C1 segment of cervical spinal cord (tissue), 14 donors: ENCODE data around the gene ZFHX3.
A peak's percentile ranks its signal among the peaks of the same experiment; 100 is the strongest.

Experiments
- DNase-seq, 14 donors: peaks; one replicate each; lab custom pipeline; 2025; lab: John Stamatoyannopoulos, UW

The ZFHX3 gene

DNA sequence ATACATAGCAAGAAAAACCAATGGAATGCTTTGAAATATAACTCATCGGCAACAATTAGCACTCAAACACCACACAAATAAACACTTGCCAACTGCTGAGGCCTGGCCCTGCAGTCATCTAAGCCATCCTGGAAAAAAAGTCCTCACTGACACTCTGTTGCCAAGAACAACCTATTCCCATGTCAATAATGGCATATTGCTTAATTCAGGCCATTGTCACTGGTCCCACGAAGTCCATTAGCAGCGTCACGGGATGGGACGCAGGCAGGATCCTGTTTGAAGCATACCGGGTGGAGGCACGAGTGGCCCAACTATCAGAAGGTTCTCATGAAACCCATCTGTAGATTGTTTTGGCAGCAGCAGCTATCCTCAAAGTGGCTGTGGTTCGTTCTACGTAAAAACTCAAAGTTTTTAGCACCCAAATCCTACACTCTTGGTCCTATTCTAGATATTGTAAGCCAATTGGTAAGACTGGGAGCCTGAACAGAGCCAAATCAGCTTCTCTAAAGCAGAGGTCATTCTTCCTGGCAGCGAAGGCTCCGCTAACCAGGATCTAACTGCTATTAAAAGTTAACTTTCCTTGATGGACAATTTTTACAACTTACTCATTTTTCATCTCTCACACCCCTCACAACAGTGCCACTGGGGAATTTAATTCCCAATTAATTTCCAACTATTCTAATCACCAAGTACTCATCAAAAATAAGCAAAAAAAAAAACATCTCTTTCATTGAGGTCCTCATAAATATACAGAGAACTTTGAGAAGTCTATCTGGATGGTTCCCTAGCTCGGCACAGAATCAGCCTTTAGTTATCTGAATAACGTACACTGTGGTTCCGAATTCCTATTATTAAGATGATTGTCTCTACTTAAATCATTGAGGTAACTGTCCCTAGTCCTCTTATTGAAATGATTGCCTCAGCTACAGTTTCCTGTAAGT, 91.5 kb downstream of the ZFHX3 start:
- DNase-seq = no peak

DNA sequence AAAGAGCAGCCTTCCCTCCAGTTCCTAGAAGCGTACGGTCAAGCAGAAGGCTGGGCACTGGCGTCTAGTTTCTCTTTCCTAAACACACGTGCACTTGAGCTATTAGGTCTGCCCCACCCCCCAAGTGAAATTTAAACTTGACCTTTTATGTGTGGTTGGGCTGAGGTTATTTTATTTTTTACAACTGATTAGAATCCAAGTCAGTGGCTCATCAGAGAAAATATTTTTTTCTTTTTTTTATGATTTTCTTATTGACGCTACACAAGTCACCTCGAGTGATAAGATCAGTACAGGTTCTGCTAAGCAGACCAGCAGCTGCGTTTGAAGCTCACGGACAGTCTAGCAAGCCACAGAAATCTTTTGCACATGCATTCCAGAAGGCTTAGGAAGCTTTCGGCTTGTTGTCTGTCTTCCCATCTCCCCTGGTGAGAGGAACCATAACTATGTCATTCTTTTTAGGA, 95.1 kb downstream of the ZFHX3 start:
- DNase-seq = no peak

DNA sequence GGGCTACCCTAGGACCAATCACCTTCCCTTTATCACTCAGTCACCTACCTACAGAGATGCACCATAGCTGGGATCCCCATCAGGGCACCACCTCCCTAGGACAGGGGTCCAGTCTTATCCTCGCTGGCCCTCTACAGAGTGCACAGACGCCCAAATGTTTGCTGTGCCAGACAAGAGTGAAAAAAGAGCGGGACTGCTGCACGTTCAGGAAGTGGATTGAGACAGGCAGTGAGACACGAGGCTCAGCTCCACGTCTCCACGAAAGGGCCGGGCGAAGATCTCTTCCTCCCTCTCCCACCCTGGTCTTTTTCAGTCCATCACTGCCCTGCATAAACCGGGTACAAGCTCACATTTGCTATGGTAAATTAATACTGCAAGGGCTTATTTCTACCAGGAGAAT, 95.5 kb downstream of the ZFHX3 start:
- DNase-seq = no peak

DNA sequence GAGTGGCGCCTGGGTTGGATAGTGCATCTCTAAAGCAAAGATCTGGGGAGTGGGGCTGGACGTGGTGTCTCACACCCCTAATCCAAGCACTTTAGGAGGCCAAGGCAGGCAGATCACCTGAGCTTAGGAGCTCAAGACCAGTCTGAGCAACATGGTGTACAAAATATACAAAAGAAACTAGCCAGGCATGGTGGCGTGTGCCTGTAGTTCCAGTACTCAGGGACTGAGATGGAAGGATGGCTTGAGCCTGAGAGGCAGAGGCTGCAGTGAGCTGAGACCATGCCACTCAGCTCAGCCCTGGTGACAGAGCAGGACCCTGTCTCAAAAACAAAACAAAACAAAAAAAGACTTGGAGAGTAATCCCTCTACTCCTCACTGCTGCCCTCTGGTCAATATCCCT, 96.0 kb downstream of the ZFHX3 start:
- DNase-seq = no peak

DNA sequence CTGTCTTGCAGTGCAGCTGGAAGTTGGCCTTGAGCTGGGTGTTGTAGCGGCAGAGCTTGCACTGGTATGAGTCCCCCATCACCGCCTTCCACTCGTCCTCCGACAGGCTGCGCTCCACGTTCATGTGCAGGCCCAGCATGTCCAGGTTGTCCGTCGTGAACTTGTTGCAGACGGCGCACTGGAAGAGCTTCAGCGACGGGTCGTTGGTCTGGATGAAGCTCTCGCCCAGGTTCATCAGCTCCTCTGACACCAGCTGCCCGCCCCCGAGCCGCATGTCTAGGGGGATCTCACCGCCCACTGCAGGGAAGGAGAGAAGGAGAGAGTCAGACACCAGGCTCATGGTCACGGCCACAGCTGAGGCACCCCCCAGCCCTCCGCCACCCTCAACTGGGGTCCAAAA, 97.3 kb downstream of the ZFHX3 start:
- no peak for DNase-seq

DNA sequence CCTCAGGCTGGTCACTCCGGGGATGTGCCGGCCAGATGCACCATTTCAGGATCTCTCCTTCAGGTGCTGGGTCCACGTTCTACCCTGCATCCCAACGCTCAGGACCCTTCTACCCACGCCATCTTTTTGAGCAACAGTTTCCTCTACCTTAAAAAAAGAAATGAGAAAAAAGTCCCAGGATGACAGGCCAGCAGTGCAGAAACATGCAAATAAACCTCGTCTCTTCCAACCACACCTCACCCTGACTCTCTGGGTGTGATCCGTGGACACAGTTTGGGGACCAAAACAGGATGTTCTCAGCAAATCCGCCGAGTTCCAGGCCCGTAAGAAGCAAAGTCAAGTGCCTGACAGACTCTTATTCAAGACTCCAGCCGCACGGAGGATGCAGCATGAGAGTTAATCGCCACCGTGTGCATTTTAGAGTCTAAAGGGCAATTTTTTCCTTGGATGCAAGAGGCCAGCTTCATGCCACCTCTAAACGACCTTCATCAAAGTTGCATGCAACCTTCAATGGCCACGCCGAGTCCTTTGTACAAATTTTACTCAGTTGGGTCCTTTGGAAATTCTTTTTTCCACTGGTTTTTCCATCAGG, 99.6 kb downstream of the ZFHX3 start:
- DNase-seq = no peak

DNA sequence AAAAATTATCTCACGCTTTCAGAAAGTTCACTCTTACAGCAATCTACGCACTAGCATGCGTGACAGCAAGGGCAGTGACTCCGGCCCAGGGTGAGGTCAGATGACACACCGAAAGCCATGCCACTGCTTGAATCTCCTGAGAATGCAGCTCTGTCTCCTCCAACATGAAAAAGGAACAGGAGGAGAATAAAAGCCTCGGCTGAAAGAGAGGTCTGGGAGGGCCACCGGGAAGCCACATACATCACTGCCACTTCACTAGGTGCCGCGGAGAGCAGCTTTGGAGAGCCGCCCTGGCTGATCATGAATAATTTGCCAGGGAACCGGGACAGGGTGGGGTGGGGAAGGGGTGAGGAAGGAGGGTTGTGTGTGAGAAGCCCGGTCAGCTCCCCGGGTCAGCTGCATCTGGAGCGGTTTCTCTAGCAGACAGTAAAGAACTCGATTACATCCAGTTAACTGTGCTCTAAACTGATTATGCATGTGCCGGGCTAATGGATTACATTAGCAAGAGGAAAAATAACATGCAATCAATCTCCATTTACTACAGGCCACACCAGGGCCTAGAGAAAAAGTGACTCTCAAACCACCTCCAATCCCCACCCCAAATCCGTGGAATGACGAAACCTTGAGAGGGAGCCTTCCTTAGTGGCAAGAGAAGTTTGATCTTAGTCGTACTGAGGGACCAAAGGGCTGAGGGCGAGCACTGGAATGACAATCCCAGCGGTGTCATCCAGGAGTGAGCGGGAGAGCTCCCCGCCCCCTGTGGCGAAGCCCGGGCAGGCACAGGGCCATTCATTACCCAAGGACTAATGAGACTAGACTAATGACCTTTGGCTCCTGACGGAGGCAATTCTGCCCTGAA, 100.3 kb downstream of the ZFHX3 start:
- DNase-seq = peak in 2 of 14 donors; percentile 22 to 29

DNA sequence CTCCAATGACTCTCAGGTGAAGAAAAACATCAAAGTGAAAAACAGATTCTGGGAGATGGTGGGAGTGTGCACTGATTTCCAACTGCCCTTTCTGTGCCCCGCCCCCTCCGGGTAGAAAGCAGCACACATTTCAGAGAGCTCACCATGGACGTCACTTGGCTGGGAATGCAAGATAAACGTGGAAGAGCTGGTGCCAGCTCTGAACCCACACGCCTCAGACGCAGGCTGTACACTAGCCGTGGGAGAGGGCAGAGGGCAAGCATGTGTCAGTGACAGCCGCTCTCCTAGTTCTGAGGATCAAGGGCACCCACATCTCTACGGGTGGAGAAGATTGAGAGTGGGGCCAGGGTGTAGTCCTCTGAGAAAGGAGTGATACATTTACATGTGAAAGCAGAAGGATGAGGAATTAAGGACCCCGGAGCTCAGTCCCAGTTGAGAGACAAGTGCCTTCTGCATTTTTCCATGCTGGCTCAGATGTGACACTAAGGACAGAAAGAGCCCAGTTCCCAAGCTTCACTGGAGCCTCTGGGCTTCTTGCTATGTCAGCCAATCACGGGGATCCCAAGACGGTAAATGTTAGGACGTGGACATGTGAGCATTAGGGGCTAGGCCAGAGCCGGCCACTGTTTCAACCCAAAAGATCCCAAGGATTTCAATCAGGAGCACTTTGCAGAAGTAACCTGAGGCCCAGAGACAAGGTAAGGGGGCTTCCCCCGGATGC, 101.3 kb downstream of the ZFHX3 start:
- DNase-seq = no peak

DNA sequence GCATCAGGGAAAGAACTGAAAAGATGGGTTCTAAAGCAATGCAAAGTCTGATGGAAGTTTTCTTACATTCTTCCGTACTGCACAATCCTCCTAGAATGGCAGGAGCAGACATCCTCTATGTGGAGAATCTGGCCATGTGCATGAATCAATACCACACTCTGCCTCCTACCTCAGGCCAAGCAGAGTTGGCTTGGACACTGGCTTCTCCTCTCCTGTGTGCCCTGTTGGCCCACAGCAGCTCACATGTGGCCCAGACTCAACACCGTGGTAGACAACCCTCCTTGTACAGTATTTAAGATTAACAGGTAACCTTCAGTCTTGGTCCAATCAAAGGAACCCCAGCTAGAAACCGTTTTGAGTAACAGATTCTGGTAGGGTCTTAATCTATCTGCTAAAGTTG, 101.9 kb downstream of the ZFHX3 start:
- no peak for DNase-seq

DNA sequence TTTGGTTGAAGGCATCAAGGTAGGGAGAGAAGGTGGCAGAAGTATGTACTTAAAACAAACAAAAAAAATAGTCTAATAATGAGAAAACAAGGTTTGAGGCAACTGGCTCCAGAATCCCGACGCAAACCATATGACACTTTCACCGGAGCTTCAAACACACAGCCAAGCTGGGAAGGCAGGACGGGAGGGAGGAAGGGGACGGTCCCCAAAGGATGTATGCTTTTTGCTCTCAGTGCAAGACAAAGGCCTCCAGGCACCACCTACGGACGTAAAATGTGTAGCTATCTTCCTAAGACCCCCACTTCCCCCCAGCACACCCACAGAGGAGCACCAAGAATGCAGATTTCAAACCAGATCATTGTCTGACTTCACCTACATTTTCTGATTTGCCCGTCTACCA, 102.3 kb downstream of the ZFHX3 start:
- DNase-seq = no peak

DNA sequence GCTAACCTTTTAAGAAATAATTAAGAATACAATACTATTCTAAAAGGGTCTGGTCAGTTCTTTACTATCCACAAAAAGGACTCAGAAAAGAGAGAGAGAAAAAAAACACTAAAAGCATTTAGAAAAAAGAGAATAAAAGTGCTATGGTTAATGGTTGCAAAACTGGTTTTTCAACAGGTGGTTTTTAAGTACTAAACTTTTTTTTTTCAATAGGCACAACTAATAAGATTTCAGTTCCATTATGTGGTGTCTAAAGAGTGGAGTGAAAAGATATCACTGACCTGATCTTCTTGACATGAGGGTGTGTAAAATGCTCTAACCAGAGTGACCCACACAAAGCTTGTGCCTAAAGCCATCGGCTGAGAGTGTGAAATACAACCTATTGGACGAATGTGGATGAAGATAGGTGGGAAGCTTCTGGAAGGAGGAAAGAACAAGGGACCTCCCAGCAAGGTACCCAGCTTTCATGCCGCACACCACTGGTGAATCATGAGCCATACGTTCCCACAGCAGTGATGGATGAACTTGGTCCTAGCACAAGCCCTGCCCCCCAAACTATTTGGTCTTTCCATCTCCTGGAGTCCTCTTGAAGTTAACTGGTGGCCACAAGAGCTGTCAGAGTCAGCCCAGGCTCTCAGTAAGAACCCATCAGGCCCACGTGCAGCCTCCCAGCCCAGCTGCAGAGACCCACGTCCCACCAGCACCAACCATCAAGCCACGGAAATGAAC, 103.0 kb downstream of the ZFHX3 start:
- DNase-seq = no peak

DNA sequence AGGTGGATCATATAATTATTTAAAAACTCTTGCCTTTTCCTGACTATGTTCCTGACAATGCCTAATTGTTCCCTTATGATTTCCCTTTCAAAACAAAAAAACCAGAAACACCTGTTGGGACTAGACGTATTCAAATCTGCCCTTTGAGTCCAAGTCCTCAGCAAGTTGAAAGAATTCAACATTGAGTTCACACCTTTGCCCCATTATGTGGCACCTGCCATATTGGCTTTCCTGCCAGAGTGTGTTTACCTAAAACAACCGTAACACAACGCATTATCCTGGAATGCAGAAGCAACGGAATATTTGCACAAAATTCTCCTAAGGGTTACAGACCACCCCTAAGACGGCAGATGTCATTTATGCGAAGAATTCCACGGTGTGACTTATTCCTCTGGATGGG, 105.9 kb downstream of the ZFHX3 start:
- no peak for DNase-seq

DNA sequence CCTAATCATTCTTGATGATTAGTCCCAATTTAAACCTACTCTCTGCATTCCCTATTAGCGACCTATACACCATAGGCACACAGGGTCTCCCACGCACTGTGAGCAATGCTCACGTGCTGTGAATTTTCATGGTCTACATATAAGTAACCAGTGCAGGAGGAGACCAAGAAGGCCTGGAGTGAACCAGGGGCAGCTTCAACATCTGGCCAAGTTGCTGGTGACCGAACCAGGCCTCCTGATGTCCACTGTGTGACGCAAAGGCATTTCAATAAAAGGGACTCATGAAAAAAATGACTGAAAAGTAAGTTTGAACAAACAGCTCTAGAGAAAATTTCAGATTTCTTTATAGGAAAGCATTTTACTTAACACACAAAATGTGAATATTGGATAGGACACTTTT, 107.0 kb downstream of the ZFHX3 start:
- no peak for DNase-seq

DNA sequence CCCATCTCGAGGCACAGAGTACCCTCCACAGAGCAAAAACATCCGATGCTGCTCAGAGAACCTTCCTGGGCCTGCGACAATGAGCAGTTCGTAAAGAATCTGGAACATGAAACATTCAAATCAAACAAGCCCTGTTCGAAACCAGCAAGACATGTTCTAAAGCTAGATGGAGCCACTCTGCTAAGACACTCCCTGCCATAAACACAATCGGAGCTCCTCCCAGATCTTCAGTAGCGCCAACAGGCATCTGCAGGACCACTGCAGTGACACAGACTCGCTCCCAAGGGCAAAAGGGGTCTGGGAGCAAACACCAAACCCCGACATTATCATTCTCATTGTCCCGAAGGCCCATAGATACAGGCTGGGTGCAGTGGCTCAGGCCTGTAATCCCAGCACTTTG, 108.7 kb downstream of the ZFHX3 start:
- DNase-seq = no peak

DNA sequence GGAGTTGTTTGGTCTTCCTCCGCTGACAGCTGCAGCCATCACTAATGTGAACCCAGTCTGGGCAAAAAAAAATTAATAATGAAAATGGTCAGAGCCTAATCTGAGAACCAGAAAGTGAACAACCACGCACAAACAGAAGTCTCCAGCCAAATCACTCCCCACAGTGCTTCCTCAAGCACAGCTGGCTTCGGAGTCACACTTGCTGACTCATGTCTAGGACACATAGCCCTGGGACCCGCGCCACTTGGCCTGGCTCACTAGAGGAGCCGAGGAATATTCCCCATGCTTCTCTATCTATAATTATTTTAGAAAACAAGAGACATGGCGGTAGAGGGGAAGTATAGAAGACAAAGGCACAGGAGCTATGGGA, 109.1 kb downstream of the ZFHX3 start:
- DNase-seq = peak in 5 of 14 donors; percentile 6 to 57 (median 20)

DNA sequence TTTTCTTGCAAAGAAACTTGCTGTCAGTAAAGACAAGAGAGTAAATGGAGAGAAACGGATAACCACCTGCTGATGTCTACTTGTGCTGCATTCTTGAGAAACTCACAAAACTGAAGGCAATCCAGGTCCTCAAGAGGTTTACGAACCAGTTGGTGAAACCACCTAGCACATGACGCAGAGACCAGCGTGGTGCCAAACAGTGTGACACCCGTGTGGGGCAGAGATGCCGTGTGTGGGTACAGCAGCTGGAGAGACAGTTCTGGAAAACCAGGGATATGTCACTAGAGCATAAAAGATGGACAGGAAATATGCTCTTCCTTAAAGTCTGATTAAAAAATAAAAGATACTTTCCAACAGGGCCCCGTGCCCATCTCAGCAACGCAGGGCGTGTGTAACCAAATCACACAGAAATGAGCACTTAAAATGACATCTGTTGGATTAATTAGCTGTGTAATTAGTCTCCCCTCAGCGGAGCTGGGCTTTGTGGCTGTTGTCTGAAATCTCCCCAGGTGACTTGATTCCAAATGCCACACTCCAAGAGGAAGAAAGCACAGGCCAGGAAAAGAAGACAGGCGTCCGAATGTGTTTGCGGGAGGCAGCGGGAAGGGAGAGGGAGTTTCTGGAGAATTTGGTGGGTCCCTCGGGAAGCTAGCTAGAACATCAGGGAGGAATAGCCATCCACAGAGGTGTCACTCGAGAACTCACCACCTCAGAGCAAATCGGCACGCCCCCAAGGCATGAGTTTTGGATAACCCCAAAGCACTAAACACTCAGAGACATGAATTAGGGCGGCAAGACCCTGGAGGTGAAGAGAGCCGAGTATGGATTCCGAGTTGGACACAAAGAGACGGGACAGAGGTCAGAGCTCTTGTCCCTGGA, 109.8 kb downstream of the ZFHX3 start:
- DNase-seq = no peak

DNA sequence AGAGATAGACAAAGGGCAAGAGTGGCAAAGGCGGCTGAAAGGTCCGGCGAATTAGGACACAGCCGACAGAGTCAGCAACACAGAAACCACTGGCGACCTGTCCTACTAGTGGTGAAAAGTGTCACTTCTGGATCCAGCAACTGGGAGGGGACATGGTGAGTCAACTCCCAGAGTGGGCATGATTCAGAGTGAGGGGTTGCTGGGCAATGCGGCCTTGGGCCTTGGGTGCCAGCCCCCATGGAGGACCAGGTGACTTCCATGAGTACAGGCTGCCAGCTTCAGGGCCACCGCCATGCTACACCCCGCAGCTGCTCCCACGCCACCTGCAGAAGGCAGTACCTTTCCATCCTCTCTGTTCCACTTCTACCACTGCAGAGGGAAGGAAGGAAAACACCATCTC, 110.6 kb downstream of the ZFHX3 start:
- peak in 1 of 14 donors; percentile 26 for DNase-seq

DNA sequence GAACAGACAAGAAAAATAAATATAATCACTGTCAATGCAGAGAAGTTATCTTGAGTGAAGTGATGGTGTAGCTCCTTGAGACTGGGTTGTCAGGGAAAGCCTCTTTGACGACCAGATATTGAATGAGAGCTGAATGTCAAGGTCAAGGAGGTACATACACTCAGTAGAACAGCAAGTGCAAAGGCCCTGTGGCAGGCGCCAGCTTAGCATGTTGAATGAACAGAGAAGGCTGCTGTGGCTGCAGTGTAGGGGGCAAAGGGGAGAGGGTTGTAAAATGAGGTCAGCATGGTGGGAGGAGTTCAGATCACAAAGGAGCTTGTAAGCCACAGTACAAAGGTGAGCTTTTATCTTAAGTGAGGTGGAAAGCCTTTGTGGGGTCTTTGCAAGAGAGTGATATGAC, 111.5 kb downstream of the ZFHX3 start:
- no peak for DNase-seq

DNA sequence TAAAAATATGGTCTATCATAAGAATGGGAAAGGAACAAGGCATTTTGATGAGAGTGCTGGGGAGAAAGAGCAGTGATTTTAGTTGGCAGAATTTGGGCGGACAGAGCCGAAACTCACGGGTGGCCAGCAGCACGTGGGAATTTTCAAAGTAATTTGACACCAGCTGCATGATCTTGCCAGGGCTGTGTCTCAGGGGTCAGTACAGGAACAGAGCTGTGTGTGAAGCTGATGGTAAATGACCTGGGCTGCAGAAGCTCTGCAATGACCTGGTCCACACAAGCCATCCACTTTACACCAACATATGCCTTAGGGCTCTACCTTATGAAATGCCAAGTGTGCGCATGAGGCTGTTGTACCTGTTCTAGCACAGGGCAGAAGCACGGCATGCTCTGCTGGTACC, 112.0 kb downstream of the ZFHX3 start:
- no peak for DNase-seq
